K562 (cell line): Measurements from ENCODE around the gene CD37. TPM values are rescaled to one million over a fixed set of nuclear protein-coding genes. Genes with fewer than 3 reads are reported as not detected.

Experiments used
- BDP1 ChIP-seq: IDR thresholded peaks from 3 replicates; pipeline ENCODE4 v1.6.1; 2011; ENCODE audit not compliant: insufficient read length, insufficient read depth
- BRF1 ChIP-seq: IDR thresholded peaks from 3 replicates; pipeline ENCODE4 v1.6.1; 2011; ENCODE audit warnings: borderline replicate concordance, mild to moderate bottlenecking; ENCODE audit not compliant: insufficient read length; ENCODE audit errors: extremely low read depth
- C11orf30 ChIP-seq: fragments of 450-650 bp; IDR thresholded peaks from 2 replicates; pipeline ENCODE4 v1.6.1; 2016; ENCODE audit warnings: low read depth, mild to moderate bottlenecking
- HMG20B ChIP-seq: fragments of 250-450 bp; sonication (Bioruptor Pico); IDR thresholded peaks from 2 replicates; pipeline ENCODE4 v1.5.0; 2021; ENCODE audit warnings: mild to moderate bottlenecking
- HNRNPK ChIP-seq: fragments of 200-400 bp; formaldehyde crosslinking; IDR thresholded peaks from one replicate; pipeline ENCODE4 v1.6.1; 2018; ENCODE audit warnings: mild to moderate bottlenecking, low read depth, low read length; ENCODE audit not compliant: poor library complexity, severe bottlenecking
- MAFF ChIP-seq: IDR thresholded peaks from 2 replicates; pipeline ENCODE4 v1.6.1; 2012; ENCODE audit warnings: low read length, improper control_type of control experiment
- MAFG ChIP-seq: fragments of 450-650 bp; conservative IDR thresholded peaks from 2 replicates; pipeline ENCODE4 v1.6.1; 2016; ENCODE audit warnings: missing genetic modification characterization, missing compliant biosample characterization
- MAFK ChIP-seq: IDR thresholded peaks from 2 replicates; pipeline ENCODE4 v1.6.1; 2011; ENCODE audit warnings: low read length, improper control_type of control experiment
- SRSF7 ChIP-seq: fragments of 200-400 bp; formaldehyde crosslinking; optimal IDR thresholded peaks from 2 replicates; pipeline ENCODE3; 2017; ENCODE audit warnings: mild to moderate bottlenecking, low read depth, low read length
- YY1 ChIP-seq, 3 experiments: IDR thresholded peaks; 2 replicates each; pipeline ENCODE4 v1.6.1; 2011; ENCODE audit warnings: low read length in 2 of 3, mild to moderate bottlenecking in 2 of 3, moderate library complexity in 2 of 3, borderline replicate concordance in 1 of 3, control low read depth in 1 of 3, low read depth in 1 of 3; ENCODE audit not compliant: insufficient read depth in 3 of 3, insufficient replicate concordance in 2 of 3, control insufficient read depth in 1 of 3, insufficient read length in 1 of 3; ENCODE audit errors: extremely low read depth in 1 of 3
- ZC3H8 ChIP-seq: fragments of 450-650 bp; IDR thresholded peaks from 2 replicates; pipeline ENCODE4 v1.6.1; 2017
- ZSCAN29 ChIP-seq: fragments of 450-650 bp; IDR thresholded peaks from 2 replicates; pipeline ENCODE4 v1.6.1; 2017
- polyA plus RNA-seq, 8 experiments: library from polyadenylated mRNA; depleted of rRNA in 4 of 8; stranded (reverse) in 5 of 8; unstranded in 3 of 8; fragments of >200 nt; fragmentation: Nextera tagmentation in 2 of 8; fragmentation: Illumina TruSeq in 1 of 8; extraction: Ambion mirVana in 2 of 8; extraction: Trizol in 1 of 8; gene quantifications; 2 replicates each; pipeline versions ENCODE4 v1.2.1 to v1.2.3, GENCODE V29; 2011 to 2014; ENCODE audit warnings: inconsistent platforms in 1 of 8, missing spikeins in 1 of 8
- total RNA-seq, 7 experiments: library from RNA; depleted of rRNA in 6 of 7; stranded (reverse); fragments of >200 nt in 6 of 7; fragmentation: Illumina TruSeq in 2 of 7; extraction: Trizol in 2 of 7; gene quantifications; 2 replicates each; pipeline versions ENCODE4 v1.2.1 to v1.2.3, GENCODE V29; 2011 to 2021; ENCODE audit warnings: low replicate concordance in 1 of 7
- TF ChIP-seq, protein P1 (sequence below): fragments of 250-450 bp; sonication (Bioruptor Pico); IDR thresholded peaks from 2 replicates; pipeline ENCODE4 v1.5.0; 2020; ENCODE audit warnings: mild to moderate bottlenecking
- TF ChIP-seq, protein P2 (sequence below): sonication (generic); formaldehyde crosslinking; IDR thresholded peaks from 2 replicates; pipeline ENCODE4 v1.8.0; 2022; ENCODE audit warnings: mild to moderate bottlenecking, missing genetic modification reagents
- TF ChIP-seq, protein P3 (sequence below): sonication (generic); formaldehyde crosslinking; IDR thresholded peaks from 2 replicates; pipeline ENCODE4 v1.8.1; 2023; ENCODE audit warnings: missing genetic modification reagents, mild to moderate bottlenecking, borderline replicate concordance

CD37 gene
- total and polyA plus RNA-seq, 9 of the 15 experiments (the other 6 are each of a cell fraction or from before 2014, with no cell fraction given) = 2.5 to 19.0 (median 7.4) TPM

DNA sequence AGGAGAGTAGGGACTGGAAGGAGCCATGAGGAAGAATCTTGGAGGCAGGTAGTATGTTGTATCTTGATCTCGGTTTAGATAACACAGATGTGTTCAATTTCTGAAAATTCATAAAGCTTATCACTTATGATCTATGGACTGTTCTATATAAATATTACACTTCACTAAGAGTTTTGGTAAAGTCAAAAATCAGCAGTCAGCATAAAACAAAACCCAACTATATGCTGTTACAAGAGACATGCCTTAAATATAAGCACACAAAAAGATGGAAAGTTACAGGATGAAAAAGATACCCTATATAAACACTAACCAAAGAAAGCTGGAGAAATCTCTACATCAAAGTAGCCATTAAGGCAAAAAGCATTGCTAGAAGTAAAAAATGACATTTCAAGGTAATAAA is 48.4 kb downstream of the CD37 start (continued):
- TF ChIP-seq, protein P1, sequence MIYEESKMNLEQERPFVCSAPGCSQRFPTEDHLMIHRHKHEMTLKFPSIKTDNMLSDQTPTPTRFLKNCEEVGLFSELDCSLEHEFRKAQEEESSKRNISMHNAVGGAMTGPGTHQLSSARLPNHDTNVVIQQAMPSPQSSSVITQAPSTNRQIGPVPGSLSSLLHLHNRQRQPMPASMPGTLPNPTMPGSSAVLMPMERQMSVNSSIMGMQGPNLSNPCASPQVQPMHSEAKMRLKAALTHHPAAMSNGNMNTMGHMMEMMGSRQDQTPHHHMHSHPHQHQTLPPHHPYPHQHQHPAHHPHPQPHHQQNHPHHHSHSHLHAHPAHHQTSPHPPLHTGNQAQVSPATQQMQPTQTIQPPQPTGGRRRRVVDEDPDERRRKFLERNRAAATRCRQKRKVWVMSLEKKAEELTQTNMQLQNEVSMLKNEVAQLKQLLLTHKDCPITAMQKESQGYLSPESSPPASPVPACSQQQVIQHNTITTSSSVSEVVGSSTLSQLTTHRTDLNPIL (CRISPR knock-in tag) = no peak
- TF ChIP-seq HMG20B (CRISPR knock-in tag) = no peak
- TF ChIP-seq MAFG = peak; percentile 68
- TF ChIP-seq, protein P2, sequence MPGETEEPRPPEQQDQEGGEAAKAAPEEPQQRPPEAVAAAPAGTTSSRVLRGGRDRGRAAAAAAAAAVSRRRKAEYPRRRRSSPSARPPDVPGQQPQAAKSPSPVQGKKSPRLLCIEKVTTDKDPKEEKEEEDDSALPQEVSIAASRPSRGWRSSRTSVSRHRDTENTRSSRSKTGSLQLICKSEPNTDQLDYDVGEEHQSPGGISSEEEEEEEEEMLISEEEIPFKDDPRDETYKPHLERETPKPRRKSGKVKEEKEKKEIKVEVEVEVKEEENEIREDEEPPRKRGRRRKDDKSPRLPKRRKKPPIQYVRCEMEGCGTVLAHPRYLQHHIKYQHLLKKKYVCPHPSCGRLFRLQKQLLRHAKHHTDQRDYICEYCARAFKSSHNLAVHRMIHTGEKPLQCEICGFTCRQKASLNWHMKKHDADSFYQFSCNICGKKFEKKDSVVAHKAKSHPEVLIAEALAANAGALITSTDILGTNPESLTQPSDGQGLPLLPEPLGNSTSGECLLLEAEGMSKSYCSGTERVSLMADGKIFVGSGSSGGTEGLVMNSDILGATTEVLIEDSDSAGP (CRISPR knock-in tag) = no peak
- TF ChIP-seq YY1 (IDR thresholded peaks at IDR 0.05; ENCODE audit: borderline replicate concordance in 1 of 3, control insufficient read depth in 1 of 3, extremely low read depth in 1 of 3, insufficient read depth in 3 of 3, insufficient read length in 1 of 3, insufficient replicate concordance in 2 of 3, low read depth in 1 of 3, low read length in 2 of 3) = no peak
- no peak for TF ChIP-seq BRF1
- TF ChIP-seq ZSCAN29 = no peak
- no peak for TF ChIP-seq ZC3H8
- peak; percentile 76 for TF ChIP-seq MAFF
- TF ChIP-seq BDP1 = no peak
- no peak for TF ChIP-seq HNRNPK
- TF ChIP-seq SRSF7 = no peak
- peak; percentile 57 for TF ChIP-seq MAFK
- TF ChIP-seq, protein P3, sequence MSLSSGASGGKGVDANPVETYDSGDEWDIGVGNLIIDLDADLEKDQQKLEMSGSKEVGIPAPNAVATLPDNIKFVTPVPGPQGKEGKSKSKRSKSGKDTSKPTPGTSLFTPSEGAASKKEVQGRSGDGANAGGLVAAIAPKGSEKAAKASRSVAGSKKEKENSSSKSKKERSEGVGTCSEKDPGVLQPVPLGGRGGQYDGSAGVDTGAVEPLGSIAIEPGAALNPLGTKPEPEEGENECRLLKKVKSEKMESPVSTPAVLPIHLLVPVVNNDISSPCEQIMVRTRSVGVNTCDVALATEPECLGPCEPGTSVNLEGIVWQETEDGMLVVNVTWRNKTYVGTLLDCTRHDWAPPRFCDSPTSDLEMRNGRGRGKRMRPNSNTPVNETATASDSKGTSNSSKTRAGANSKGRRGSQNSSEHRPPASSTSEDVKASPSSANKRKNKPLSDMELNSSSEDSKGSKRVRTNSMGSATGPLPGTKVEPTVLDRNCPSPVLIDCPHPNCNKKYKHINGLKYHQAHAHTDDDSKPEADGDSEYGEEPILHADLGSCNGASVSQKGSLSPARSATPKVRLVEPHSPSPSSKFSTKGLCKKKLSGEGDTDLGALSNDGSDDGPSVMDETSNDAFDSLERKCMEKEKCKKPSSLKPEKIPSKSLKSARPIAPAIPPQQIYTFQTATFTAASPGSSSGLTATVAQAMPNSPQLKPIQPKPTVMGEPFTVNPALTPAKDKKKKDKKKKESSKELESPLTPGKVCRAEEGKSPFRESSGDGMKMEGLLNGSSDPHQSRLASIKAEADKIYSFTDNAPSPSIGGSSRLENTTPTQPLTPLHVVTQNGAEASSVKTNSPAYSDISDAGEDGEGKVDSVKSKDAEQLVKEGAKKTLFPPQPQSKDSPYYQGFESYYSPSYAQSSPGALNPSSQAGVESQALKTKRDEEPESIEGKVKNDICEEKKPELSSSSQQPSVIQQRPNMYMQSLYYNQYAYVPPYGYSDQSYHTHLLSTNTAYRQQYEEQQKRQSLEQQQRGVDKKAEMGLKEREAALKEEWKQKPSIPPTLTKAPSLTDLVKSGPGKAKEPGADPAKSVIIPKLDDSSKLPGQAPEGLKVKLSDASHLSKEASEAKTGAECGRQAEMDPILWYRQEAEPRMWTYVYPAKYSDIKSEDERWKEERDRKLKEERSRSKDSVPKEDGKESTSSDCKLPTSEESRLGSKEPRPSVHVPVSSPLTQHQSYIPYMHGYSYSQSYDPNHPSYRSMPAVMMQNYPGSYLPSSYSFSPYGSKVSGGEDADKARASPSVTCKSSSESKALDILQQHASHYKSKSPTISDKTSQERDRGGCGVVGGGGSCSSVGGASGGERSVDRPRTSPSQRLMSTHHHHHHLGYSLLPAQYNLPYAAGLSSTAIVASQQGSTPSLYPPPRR (CRISPR knock-in tag) = no peak
- peak; percentile 80 for TF ChIP-seq C11orf30
